GM19463 (cell line): ENCODE data around the gene GALNT5.
A peak's percentile ranks its signal among the peaks of the same experiment; 100 is the strongest.

Experiments
- ATAC-seq: cut with Tn5 transposase; IDR thresholded peaks from one replicate; pipeline ENCODE4 v1.9.1; 2021; ENCODE audit warnings: mild to moderate bottlenecking, moderate library complexity; ENCODE audit not compliant: unreplicated experiment

Gene GALNT5

GRCh38 chr2:157283468-157283867 lies 26.0 kb downstream of the GALNT5 start:
- ATAC-seq, result no peak

GRCh38 chr2:157287160-157287559 lies 29.7 kb downstream of the GALNT5 start:
- no peak for ATAC-seq

GRCh38 chr2:157290525-157290924 lies 33.0 kb downstream of the GALNT5 start:
- no peak for ATAC-seq

GRCh38 chr2:157291018-157291417 lies 33.5 kb downstream of the GALNT5 start:
- ATAC-seq, result no peak

GRCh38 chr2:157292853-157293252 lies 35.3 kb downstream of the GALNT5 start:
- no peak for ATAC-seq

- ATAC-seq, result no peak
These were observed 39.0 kb downstream of the GALNT5 start for GRCh38 chr2:157296490-157296889.

- ATAC-seq, result no peak
These were observed 39.5 kb downstream of the GALNT5 start for GRCh38 chr2:157296958-157297357.

GRCh38 chr2:157301307-157301706 lies 43.8 kb downstream of the GALNT5 start:
- no peak for ATAC-seq

GRCh38 chr2:157302492-157303099 lies 45.1 kb downstream of the GALNT5 start:
- ATAC-seq, result peak; percentile 71

GRCh38 chr2:157303612-157304011 lies 46.1 kb downstream of the GALNT5 start:
- ATAC-seq, result no peak

GRCh38 chr2:157304811-157305722 lies 47.6 kb downstream of the GALNT5 start:
- ATAC-seq, result no peak

GRCh38 chr2:157305723-157306110 lies 48.2 kb downstream of the GALNT5 start:
- ATAC-seq, result no peak

GRCh38 chr2:157307021-157307420 lies 49.5 kb downstream of the GALNT5 start:
- ATAC-seq, result no peak

GRCh38 chr2:157309878-157310277 lies 52.4 kb downstream of the GALNT5 start:
- no peak for ATAC-seq

- ATAC-seq, result no peak
These were observed 54.2 kb downstream of the GALNT5 start for GRCh38 chr2:157311706-157312105.

GRCh38 chr2:157312866-157313486 lies 55.5 kb downstream of the GALNT5 start:
- peak; percentile 64 for ATAC-seq

GRCh38 chr2:157315901-157316300 lies 58.4 kb downstream of the GALNT5 start:
- ATAC-seq, result no peak

- ATAC-seq, result peak; percentile 45
These were observed 61.4 kb downstream of the GALNT5 start for GRCh38 chr2:157318884-157319283.

GRCh38 chr2:157319795-157320194 lies 62.3 kb downstream of the GALNT5 start:
- no peak for ATAC-seq

- no peak for ATAC-seq
These were observed 62.9 kb downstream of the GALNT5 start for GRCh38 chr2:157320409-157320808.

- ATAC-seq, result no peak
These were observed 64.0 kb downstream of the GALNT5 start for GRCh38 chr2:157321466-157321865.

GRCh38 chr2:157322432-157322831 lies 64.9 kb downstream of the GALNT5 start:
- no peak for ATAC-seq
